Astrocyte (in vitro differentiated cells and primary cell): Measurements from ENCODE around the gene PDXK. TPM values are rescaled to one million over a fixed set of nuclear protein-coding genes. Genes with fewer than 3 reads are reported as not detected.

Experiments
- DNase-seq: peaks from one replicate; pipeline ENCODE4 v3.0.0-alpha.2; 2010; ENCODE audit warnings: low read depth
- FAIRE-seq: peaks from 2 replicates; lab custom pipeline; 2011; peaks lifted over from hg19 to GRCh38; lab: Jason Lieb, UNC
- H2AFZ ChIP-seq: 2 replicates; pipeline ENCODE4 v1.6.0; 2012; ENCODE audit warnings: low read depth, low read length, inconsistent platforms
- H3K27ac ChIP-seq: 2 replicates; pipeline ENCODE4 v1.5.1; 2011; ENCODE audit warnings: low read depth, low read length, inconsistent platforms
- H3K27me3 ChIP-seq: 2 replicates; pipeline ENCODE4 v1.6.0; 2011; ENCODE audit warnings: low read length, inconsistent platforms; ENCODE audit not compliant: insufficient read depth
- H3K36me3 ChIP-seq: 2 replicates; pipeline ENCODE4 v1.5.1; 2011; ENCODE audit warnings: low read length, inconsistent platforms; ENCODE audit not compliant: insufficient read depth
- H3K4me1 ChIP-seq: 2 replicates; pipeline ENCODE4 v1.5.1; 2011; ENCODE audit warnings: low read length, inconsistent platforms; ENCODE audit not compliant: insufficient read depth
- H3K4me2 ChIP-seq: 2 replicates; pipeline ENCODE4 v1.6.0; 2012; ENCODE audit warnings: low read length, inconsistent platforms
- H3K4me3 ChIP-seq: 2 replicates; pipeline ENCODE4 v1.5.1; 2011; ENCODE audit warnings: low read depth, mild to moderate bottlenecking, low read length, inconsistent platforms; ENCODE audit not compliant: insufficient read depth
- H3K79me2 ChIP-seq: 2 replicates; pipeline ENCODE4 v1.6.0; 2012; ENCODE audit warnings: mild to moderate bottlenecking, low read length, inconsistent platforms; ENCODE audit not compliant: insufficient read depth
- H3K9ac ChIP-seq: 2 replicates; pipeline ENCODE4 v1.6.0; 2012; ENCODE audit warnings: mild to moderate bottlenecking, low read length, inconsistent platforms
- H3K9me3 ChIP-seq: 2 replicates; pipeline ENCODE4 v1.5.1; 2012; ENCODE audit warnings: low read depth, mild to moderate bottlenecking, low read length, inconsistent platforms; ENCODE audit not compliant: insufficient read depth
- H4K20me1 ChIP-seq: 2 replicates; pipeline ENCODE4 v1.6.0; 2012; ENCODE audit warnings: low read length, inconsistent platforms; ENCODE audit not compliant: insufficient read depth
- H3K27ac Mint-ChIP-seq: one replicate; pipeline ENCODE4 v1.8.0; 2021; ENCODE audit warnings: mild to moderate bottlenecking, mixed read lengths; ENCODE audit not compliant: unreplicated experiment
- H3K27me3 Mint-ChIP-seq: one replicate; pipeline ENCODE4 v1.8.0; 2021; ENCODE audit warnings: low read depth, mixed read lengths; ENCODE audit not compliant: unreplicated experiment
- H3K36me3 Mint-ChIP-seq: one replicate; pipeline ENCODE4 v1.8.0; 2021; ENCODE audit warnings: low read depth, mixed read lengths; ENCODE audit not compliant: unreplicated experiment
- H3K4me1 Mint-ChIP-seq: one replicate; pipeline ENCODE4 v1.8.0; 2021; ENCODE audit warnings: low read depth, mixed read lengths; ENCODE audit not compliant: unreplicated experiment
- H3K4me3 Mint-ChIP-seq: one replicate; pipeline ENCODE4 v1.8.0; 2021; ENCODE audit warnings: mild to moderate bottlenecking, moderate library complexity, mixed read lengths; ENCODE audit not compliant: unreplicated experiment
- H3K9me3 Mint-ChIP-seq: one replicate; pipeline ENCODE4 v1.8.0; 2021; ENCODE audit warnings: mild to moderate bottlenecking, mixed read lengths; ENCODE audit not compliant: unreplicated experiment
- EZH2 ChIP-seq: IDR thresholded peaks from 2 replicates; pipeline ENCODE4 v1.6.1; 2012; ENCODE audit warnings: mild to moderate bottlenecking, low read length, inconsistent platforms; ENCODE audit not compliant: insufficient read depth
- total RNA-seq: library from RNA; stranded (reverse); gene quantifications from 2 replicates; pipeline ENCODE4 v1.2.1, GENCODE V29; 2021
- TF ChIP-seq, protein P1 (sequence below): IDR thresholded peaks from 2 replicates; pipeline ENCODE4 v1.5.1; 2011; ENCODE audit warnings: low read depth, mild to moderate bottlenecking, inconsistent platforms, low read length, moderate library complexity; ENCODE audit not compliant: insufficient read depth

The PDXK gene
- total RNA-seq, 1 donor from 2014 or later = 180 TPM

DNA sequence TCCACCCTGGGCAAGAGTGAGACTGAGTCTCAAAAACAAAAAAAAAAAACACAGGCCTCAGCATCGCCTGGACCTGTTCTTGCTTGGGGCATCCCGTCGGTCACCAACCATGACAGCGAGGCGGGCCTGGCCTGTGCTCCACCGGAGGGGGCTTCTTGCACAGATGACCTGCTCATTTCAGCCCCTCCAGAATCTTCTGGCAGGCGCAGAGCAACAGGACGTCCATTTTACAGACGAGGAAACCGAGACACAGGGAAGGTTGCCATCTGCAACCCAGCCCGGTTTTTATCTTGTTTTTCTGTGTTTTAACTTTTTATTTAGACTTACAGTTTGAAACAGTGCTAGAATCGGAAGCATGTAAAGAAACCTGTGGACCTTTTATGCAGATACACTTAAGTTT is 56.3 kb downstream of the PDXK start:
- FAIRE-seq (no peak), DNase-seq (no peak)
- Mint-ChIP-seq H3K27ac (peak overlapping the region; percentile 58), H3K36me3 (peaks cover 10% of the 10 kb centered on the region), H3K9me3 (peaks cover 2% of the 10 kb centered on the region), H3K27me3 (no peaks in the 10 kb centered on the region), H3K4me1 (peaks cover 7% of the 10 kb centered on the region), H3K4me3 (peak overlapping the region; percentile 95)
- Histone ChIP-seq H2AFZ (no peak overlapping the region), H3K27ac (no peak overlapping the region), H3K36me3 (no peaks in the 10 kb centered on the region), H3K4me3 (peak overlapping the region; percentile 84), H4K20me1 (peaks cover 19% of the 10 kb centered on the region), H3K9ac (peak overlapping the region; percentile 81), H3K27me3 (no peaks in the 10 kb centered on the region), H3K4me1 (peaks cover 12% of the 10 kb centered on the region), H3K9me3 (no peaks in the 10 kb centered on the region), H3K4me2 (peak overlapping the region; percentile 86), H3K79me2 (peaks cover 16% of the 10 kb centered on the region)
- TF ChIP-seq, protein P1, sequence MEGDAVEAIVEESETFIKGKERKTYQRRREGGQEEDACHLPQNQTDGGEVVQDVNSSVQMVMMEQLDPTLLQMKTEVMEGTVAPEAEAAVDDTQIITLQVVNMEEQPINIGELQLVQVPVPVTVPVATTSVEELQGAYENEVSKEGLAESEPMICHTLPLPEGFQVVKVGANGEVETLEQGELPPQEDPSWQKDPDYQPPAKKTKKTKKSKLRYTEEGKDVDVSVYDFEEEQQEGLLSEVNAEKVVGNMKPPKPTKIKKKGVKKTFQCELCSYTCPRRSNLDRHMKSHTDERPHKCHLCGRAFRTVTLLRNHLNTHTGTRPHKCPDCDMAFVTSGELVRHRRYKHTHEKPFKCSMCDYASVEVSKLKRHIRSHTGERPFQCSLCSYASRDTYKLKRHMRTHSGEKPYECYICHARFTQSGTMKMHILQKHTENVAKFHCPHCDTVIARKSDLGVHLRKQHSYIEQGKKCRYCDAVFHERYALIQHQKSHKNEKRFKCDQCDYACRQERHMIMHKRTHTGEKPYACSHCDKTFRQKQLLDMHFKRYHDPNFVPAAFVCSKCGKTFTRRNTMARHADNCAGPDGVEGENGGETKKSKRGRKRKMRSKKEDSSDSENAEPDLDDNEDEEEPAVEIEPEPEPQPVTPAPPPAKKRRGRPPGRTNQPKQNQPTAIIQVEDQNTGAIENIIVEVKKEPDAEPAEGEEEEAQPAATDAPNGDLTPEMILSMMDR = no peak
- TF ChIP-seq EZH2 = no peak

DNA sequence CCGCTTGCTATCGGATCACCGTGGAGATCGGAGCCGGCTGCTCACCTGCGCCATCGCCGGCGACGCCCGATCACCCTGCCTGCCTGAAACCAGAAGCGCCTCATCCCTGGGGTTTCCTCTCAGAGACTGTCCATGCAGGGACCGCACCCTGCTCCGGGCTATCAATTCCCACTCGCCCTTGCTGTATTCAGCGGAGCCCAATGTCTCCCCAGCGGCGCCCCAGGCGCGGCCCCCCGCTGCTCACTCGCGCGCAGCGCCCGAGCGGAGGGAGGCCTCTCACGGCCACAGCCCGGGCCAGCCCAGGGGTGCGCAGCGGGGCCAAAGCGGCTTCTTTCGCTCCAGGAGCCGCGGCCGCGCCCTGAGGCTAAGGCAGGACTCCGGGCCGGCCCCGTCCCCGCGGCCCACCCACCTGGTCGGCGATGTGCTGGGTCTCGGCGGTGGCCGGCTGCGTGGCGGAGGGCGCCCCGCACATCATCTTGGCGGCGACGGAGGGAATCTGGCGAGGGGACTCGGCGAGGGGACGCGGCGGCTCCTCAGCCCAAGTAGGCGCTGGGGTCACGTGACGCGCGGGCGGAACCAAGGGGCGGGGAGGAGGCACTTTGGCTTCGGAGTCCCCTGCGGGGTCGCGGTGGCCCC is 57.0 kb downstream of the PDXK start, which contains the start of gene CSTB:
CSTB (minus strand) TSS at position 514 of the 636 bp plus-strand sequence; CDS start at position 475, 39 bp downstream.
- peaks cover 12% of the 10 kb centered on the region for H3K4me1 ChIP-seq
- H3K79me2 ChIP-seq = peaks cover 16% of the 10 kb centered on the region
- peak within 1 kb of the TSS; percentile 84 for H3K4me3 ChIP-seq
- no peaks in the 10 kb centered on the region for H3K27me3 Mint-ChIP-seq
- peaks cover 7% of the 10 kb centered on the region for H3K4me1 Mint-ChIP-seq
- H3K4me3 Mint-ChIP-seq = peak within 1 kb of the TSS; percentile 95
- no peaks in the 10 kb centered on the region for H3K36me3 ChIP-seq
- peaks cover 10% of the 10 kb centered on the region for H3K36me3 Mint-ChIP-seq
- peak within 1 kb of the TSS; percentile 58 for H3K27ac Mint-ChIP-seq
- H2AFZ ChIP-seq = peak within 1 kb of the TSS; percentile 68
- peak within 1 kb of the TSS; percentile 81 for H3K9ac ChIP-seq
- H3K27ac ChIP-seq = peak within 1 kb of the TSS; percentile 47
- FAIRE-seq (no peak), DNase-seq (peak; percentile 20)
- peaks cover 19% of the 10 kb centered on the region for H4K20me1 ChIP-seq
- H3K27me3 ChIP-seq = no peaks in the 10 kb centered on the region
- H3K9me3 ChIP-seq = no peaks in the 10 kb centered on the region
- TF ChIP-seq, protein P1 = no peak
- TF ChIP-seq EZH2 = no peak
- H3K9me3 Mint-ChIP-seq = peaks cover 2% of the 10 kb centered on the region
- H3K4me2 ChIP-seq = peak within 1 kb of the TSS; percentile 86

DNA sequence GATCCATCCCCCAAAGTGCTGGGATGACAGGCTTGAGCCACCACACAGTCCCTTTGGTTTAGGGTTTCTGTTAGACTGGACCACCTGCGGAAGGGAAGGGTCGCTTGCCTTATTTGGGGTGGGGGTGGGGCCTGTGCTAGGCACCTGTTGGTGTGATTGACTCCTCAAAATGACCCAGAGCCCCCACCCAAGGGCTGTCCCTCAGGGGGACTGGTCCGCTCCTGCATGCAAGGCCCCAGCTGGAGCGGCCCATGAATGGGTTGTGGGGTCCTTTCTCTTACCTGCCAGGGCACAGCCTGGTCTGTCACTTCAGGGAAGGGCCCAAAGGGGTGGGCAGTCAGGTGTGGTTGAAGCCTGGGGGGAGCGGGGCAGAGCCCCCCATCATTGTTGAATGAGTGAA is 59.0 kb downstream of the PDXK start:
- H3K36me3 ChIP-seq = no peaks in the 10 kb centered on the region
- FAIRE-seq (no peak), DNase-seq (no peak)
- H4K20me1 ChIP-seq = peaks cover 19% of the 10 kb centered on the region
- H3K27me3 Mint-ChIP-seq = peaks cover 8% of the 10 kb centered on the region
- peaks cover 10% of the 10 kb centered on the region for H3K36me3 Mint-ChIP-seq
- H3K27me3 ChIP-seq = no peaks in the 10 kb centered on the region
- H3K79me2 ChIP-seq = peaks cover 16% of the 10 kb centered on the region
- H3K9ac ChIP-seq = no peak overlapping the region
- no peak overlapping the region for H3K27ac ChIP-seq
- H3K4me1 Mint-ChIP-seq = peaks cover 7% of the 10 kb centered on the region
- H2AFZ ChIP-seq = no peak overlapping the region
- peak overlapping the region; percentile 68 for H3K4me3 Mint-ChIP-seq
- H3K9me3 Mint-ChIP-seq = peaks cover 2% of the 10 kb centered on the region
- no peak overlapping the region for H3K27ac Mint-ChIP-seq
- H3K4me3 ChIP-seq = no peak overlapping the region
- H3K4me1 ChIP-seq = peaks cover 12% of the 10 kb centered on the region
- TF ChIP-seq EZH2 = no peak
- no peak overlapping the region for H3K4me2 ChIP-seq
- no peaks in the 10 kb centered on the region for H3K9me3 ChIP-seq
